Measurements from ENCODE around the gene CACNA1F.

CACNA1F gene

DNA sequence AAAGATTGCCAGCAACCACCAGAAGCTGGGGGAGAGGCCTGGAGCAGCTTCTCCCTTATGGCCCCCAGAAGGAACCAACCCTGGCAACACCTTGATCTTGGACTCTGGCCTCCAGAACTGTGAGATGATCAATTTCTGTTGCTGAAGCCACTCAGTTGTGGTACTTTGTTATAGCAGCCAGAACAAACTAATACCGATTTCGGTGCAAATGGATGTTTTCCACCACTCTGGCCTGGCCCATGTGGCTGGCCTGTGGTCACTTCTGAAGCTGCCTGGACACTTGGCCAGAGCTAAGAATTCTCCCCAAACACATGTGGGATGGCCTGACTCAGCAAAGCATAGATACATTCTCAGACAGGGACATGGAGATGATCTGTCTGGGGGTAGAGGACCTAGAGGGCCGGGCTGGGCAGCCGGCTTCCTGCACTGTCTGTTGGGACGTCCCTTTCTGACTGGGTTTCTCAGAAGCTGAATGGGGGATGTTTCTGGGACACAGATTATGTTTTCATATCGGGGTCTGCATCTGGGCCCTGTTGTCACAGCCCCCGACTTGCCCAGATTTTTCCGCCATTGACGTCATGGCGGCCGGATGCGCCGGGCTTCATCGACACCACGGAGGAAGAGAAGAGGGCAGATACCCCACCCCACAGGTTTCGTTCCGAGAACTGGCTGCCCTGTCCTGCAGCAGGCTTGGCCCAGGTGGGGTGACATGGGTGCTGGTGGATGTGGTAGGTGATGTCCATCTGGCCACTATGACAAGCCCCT lies 27.3 kb upstream of the CACNA1F start:
- H3K27me3 ChIP-seq (replicated peaks; ENCODE audit: insufficient read depth, low read length): no peaks in the 10 kb centered on the region
- H3K4me2 ChIP-seq (ENCODE audit: low read depth, low read length): no peak overlapping the region
- H3F3A ChIP-seq (ENCODE audit: insufficient read depth, low read length): no peaks in the 10 kb centered on the region
- H2AFZ ChIP-seq (ENCODE audit: low read length): no peak overlapping the region
- no peaks in the 10 kb centered on the region for H3K9me3 ChIP-seq (replicated peaks; ENCODE audit: insufficient read depth, low read length)
- H3K36me3 ChIP-seq (replicated peaks; ENCODE audit: insufficient read depth, low read length): no peaks in the 10 kb centered on the region
- no peaks in the 10 kb centered on the region for H4K20me1 ChIP-seq (ENCODE audit: insufficient read depth, low read length)
- no peak overlapping the region for H3K27ac ChIP-seq (ENCODE audit: low read length)
- no peak overlapping the region for H3K4me3 ChIP-seq (ENCODE audit: low read length)
- no peak for DNase-seq
- H3K9me2 ChIP-seq (replicated peaks; ENCODE audit: insufficient read depth, low read length): no peaks in the 10 kb centered on the region
- TF ChIP-seq, protein P1, sequence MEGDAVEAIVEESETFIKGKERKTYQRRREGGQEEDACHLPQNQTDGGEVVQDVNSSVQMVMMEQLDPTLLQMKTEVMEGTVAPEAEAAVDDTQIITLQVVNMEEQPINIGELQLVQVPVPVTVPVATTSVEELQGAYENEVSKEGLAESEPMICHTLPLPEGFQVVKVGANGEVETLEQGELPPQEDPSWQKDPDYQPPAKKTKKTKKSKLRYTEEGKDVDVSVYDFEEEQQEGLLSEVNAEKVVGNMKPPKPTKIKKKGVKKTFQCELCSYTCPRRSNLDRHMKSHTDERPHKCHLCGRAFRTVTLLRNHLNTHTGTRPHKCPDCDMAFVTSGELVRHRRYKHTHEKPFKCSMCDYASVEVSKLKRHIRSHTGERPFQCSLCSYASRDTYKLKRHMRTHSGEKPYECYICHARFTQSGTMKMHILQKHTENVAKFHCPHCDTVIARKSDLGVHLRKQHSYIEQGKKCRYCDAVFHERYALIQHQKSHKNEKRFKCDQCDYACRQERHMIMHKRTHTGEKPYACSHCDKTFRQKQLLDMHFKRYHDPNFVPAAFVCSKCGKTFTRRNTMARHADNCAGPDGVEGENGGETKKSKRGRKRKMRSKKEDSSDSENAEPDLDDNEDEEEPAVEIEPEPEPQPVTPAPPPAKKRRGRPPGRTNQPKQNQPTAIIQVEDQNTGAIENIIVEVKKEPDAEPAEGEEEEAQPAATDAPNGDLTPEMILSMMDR (IDR thresholded peaks at IDR 0.05; ENCODE audit: low read length): no peak
- no peak for TF ChIP-seq EZH2 (optimal IDR thresholded peaks at IDR 0.05; ENCODE audit: low read depth, low read length)
- no peak for TF ChIP-seq EZH2phosphoT487 (IDR thresholded peaks at IDR 0.05; ENCODE audit: low read length)
- H3K79me2 ChIP-seq (ENCODE audit: low read length): no peaks in the 10 kb centered on the region
- H3K9ac ChIP-seq (ENCODE audit: low read length): no peak overlapping the region
- no peaks in the 10 kb centered on the region for H3K4me1 ChIP-seq (ENCODE audit: low read length)

DNA sequence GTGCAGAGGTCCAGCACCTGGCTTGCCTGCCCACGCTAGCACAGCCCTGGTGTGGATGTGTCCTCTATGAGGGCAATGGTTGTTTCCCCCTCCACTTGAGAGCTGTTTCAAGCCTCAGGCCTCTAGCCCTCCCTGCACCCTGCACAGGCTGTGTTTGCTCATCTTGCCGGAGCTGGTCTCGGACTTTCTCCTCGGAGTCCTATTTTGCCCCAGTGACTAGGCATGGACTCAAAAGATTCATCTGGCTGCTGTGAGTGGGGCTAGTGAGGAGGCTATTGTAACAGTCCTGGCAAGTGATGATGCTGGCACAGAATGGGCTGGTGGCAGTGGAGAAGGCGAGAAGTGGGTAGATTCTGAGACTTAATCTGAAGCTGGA lies 25.6 kb upstream of the CACNA1F start:
- Histone ChIP-seq H3K79me2 (ENCODE audit: low read length) (no peaks in the 10 kb centered on the region), H2AFZ (ENCODE audit: low read length) (no peak overlapping the region), H3K27ac (ENCODE audit: low read length) (no peak overlapping the region), H3K9ac (ENCODE audit: low read length) (no peak overlapping the region), H3K4me2 (ENCODE audit: low read depth, low read length) (no peak overlapping the region), H3K4me1 (ENCODE audit: low read length) (no peaks in the 10 kb centered on the region), H3K9me3 (replicated peaks; ENCODE audit: insufficient read depth, low read length) (no peaks in the 10 kb centered on the region), H3K9me2 (replicated peaks; ENCODE audit: insufficient read depth, low read length) (no peaks in the 10 kb centered on the region), H3F3A (ENCODE audit: insufficient read depth, low read length) (no peaks in the 10 kb centered on the region), H3K4me3 (ENCODE audit: low read length) (no peak overlapping the region), H4K20me1 (ENCODE audit: insufficient read depth, low read length) (no peaks in the 10 kb centered on the region), H3K27me3 (replicated peaks; ENCODE audit: insufficient read depth, low read length) (no peaks in the 10 kb centered on the region), H3K36me3 (replicated peaks; ENCODE audit: insufficient read depth, low read length) (no peaks in the 10 kb centered on the region)
- no peak for TF ChIP-seq EZH2phosphoT487 (IDR thresholded peaks at IDR 0.05; ENCODE audit: low read length)
- TF ChIP-seq, protein P1 (IDR thresholded peaks at IDR 0.05; ENCODE audit: low read length): no peak
- TF ChIP-seq EZH2 (optimal IDR thresholded peaks at IDR 0.05; ENCODE audit: low read depth, low read length): no peak
- no peak for DNase-seq

DNA sequence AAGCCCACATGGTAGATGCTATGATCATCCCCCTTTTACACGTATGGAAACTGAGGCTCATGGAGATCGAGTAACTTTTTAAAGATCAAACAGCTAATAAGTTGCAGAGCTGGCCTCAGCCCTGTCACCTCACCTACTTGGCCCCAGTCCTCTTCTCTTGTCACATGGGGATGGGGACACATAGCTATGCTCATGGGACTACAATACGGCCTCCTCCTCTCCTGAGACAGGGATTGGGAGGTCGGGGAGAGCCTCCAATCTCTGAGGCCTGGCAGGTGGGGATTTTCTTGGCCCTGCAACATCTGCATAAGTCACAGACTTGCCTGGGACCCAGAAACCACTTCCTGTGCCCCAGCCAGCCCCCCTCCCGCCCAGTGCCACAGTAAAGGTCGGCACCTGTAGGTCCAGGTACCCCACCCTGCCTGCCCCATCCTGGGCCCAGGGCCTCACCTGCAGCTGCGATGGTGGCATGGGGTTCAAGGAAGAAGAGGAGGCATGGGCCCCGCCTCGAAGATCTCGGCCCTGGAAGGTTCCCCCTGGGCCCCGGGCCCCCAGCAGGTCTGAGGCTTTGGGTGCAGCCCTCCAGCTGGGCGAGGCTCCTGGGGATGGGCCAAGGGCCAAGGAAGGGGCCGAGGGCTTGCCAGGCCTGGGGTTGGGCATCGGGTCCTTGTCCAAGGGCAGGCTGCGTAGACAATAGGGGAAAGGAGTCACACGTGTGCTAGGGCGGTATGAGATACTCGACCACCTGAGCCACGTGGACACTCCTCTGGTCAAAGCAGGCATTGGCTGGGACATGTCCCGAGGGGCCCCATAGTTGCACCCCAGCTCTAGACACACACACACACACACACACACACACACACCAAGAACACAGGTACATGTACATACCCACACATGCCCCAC lies 25.0 kb upstream of the CACNA1F start:
- no peaks in the 10 kb centered on the region for H3K27me3 ChIP-seq (replicated peaks; ENCODE audit: insufficient read depth, low read length)
- H3K27ac ChIP-seq (ENCODE audit: low read length): no peak overlapping the region
- no peak for DNase-seq
- no peaks in the 10 kb centered on the region for H3K9me2 ChIP-seq (replicated peaks; ENCODE audit: insufficient read depth, low read length)
- no peak overlapping the region for H3K4me3 ChIP-seq (ENCODE audit: low read length)
- no peak overlapping the region for H3K4me2 ChIP-seq (ENCODE audit: low read depth, low read length)
- H3K9ac ChIP-seq (ENCODE audit: low read length): no peak overlapping the region
- no peaks in the 10 kb centered on the region for H3K36me3 ChIP-seq (replicated peaks; ENCODE audit: insufficient read depth, low read length)
- no peaks in the 10 kb centered on the region for H3K9me3 ChIP-seq (replicated peaks; ENCODE audit: insufficient read depth, low read length)
- no peaks in the 10 kb centered on the region for H4K20me1 ChIP-seq (ENCODE audit: insufficient read depth, low read length)
- TF ChIP-seq, protein P1 (IDR thresholded peaks at IDR 0.05; ENCODE audit: low read length): no peak
- no peak for TF ChIP-seq EZH2 (optimal IDR thresholded peaks at IDR 0.05; ENCODE audit: low read depth, low read length)
- TF ChIP-seq EZH2phosphoT487 (IDR thresholded peaks at IDR 0.05; ENCODE audit: low read length): no peak
- H3K79me2 ChIP-seq (ENCODE audit: low read length): no peaks in the 10 kb centered on the region
- H2AFZ ChIP-seq (ENCODE audit: low read length): no peak overlapping the region
- no peaks in the 10 kb centered on the region for H3F3A ChIP-seq (ENCODE audit: insufficient read depth, low read length)
- no peaks in the 10 kb centered on the region for H3K4me1 ChIP-seq (ENCODE audit: low read length)

Data from MM.1S (cell line).